WTC11 (cell line): ENCODE measurements around the gene NLGN1. TPM values are rescaled to one million over a fixed set of nuclear protein-coding genes. Genes with fewer than 3 reads are reported as not detected.

Experiments used
- ATAC-seq: fragments of 200-7000 bp; cut with Tn5 transposase; 2 replicates; pipeline ENCODE4 v1.10.0; 2021; ENCODE audit warnings: mild to moderate bottlenecking, moderate library complexity
- CTCF ChIA-PET: fragments of 300-600 bp; sonication (Branson Sonifier 250); formaldehyde crosslinking; loops from one replicate; lab custom pipeline; 2021; ENCODE audit warnings: antibody characterized with exemption; lab: Charles Lee
- POLR2A ChIA-PET: fragments of 350-600 bp; sonication (Branson Sonifier 250); formaldehyde crosslinking; loops from one replicate; lab custom pipeline; 2021; ENCODE audit warnings: antibody characterized with exemption; lab: Charles Lee
- DNase-seq: peaks from one replicate; pipeline ENCODE4 v3.0.0; 2021; ENCODE audit warnings: low spot score
- H3K27ac Mint-ChIP-seq: 2 replicates; pipeline ENCODE4 v1.8.0; 2021; ENCODE audit warnings: mixed read lengths
- H3K27me3 Mint-ChIP-seq: 2 replicates; pipeline ENCODE4 v1.8.0; 2021; ENCODE audit warnings: low read depth, mild to moderate bottlenecking, moderate library complexity, mixed read lengths
- H3K36me3 Mint-ChIP-seq: 2 replicates; pipeline ENCODE4 v1.8.0; 2021; ENCODE audit warnings: mixed read lengths
- H3K4me1 Mint-ChIP-seq: 2 replicates; pipeline ENCODE4 v1.8.0; 2022; ENCODE audit warnings: mixed read lengths
- H3K4me3 Mint-ChIP-seq: 2 replicates; pipeline ENCODE4 v1.8.0; 2021; ENCODE audit warnings: mild to moderate bottlenecking, moderate library complexity, mixed read lengths
- H3K9me3 Mint-ChIP-seq: 2 replicates; pipeline ENCODE4 v1.8.0; 2021; ENCODE audit warnings: mixed read lengths
- ATF1 ChIP-seq: sonication (generic); formaldehyde crosslinking; IDR thresholded peaks from 2 replicates; pipeline ENCODE4 v1.8.1; 2023; ENCODE audit warnings: mild to moderate bottlenecking, moderate library complexity, missing genetic modification reagents
- ATF2 ChIP-seq: sonication (generic); formaldehyde crosslinking; IDR thresholded peaks from 2 replicates; pipeline ENCODE4 v1.8.1; 2022; ENCODE audit warnings: low read depth, missing genetic modification reagents, borderline replicate concordance
- CREB1 ChIP-seq: sonication (generic); formaldehyde crosslinking; IDR thresholded peaks from 2 replicates; pipeline ENCODE4 v1.8.0; 2023; ENCODE audit warnings: mild to moderate bottlenecking, missing genetic modification reagents
- E2F1 ChIP-seq: sonication (generic); formaldehyde crosslinking; IDR thresholded peaks from 2 replicates; pipeline ENCODE4 v1.8.0; 2022; ENCODE audit warnings: mild to moderate bottlenecking, missing genetic modification reagents
- JUN ChIP-seq: sonication (generic); formaldehyde crosslinking; IDR thresholded peaks from 2 replicates; pipeline ENCODE4 v1.8.0; 2023; ENCODE audit warnings: mild to moderate bottlenecking, missing genetic modification reagents
- MAX ChIP-seq: sonication (generic); formaldehyde crosslinking; IDR thresholded peaks from 2 replicates; pipeline ENCODE4 v1.8.0; 2022; ENCODE audit warnings: mild to moderate bottlenecking, missing genetic modification reagents
- MLX ChIP-seq: sonication (generic); formaldehyde crosslinking; IDR thresholded peaks from 2 replicates; pipeline ENCODE4 v1.8.1; 2023; ENCODE audit warnings: mild to moderate bottlenecking, missing genetic modification reagents, moderate library complexity
- NFE2L1 ChIP-seq: sonication (generic); formaldehyde crosslinking; IDR thresholded peaks from 2 replicates; pipeline ENCODE4 v1.8.1; 2023; ENCODE audit warnings: missing genetic modification reagents
- PRRX2 ChIP-seq: fragments of 250-450 bp; sonication (Bioruptor Pico); IDR thresholded peaks from 2 replicates; pipeline ENCODE4 v1.8.0; 2021; ENCODE audit warnings: mild to moderate bottlenecking
- RELA ChIP-seq: sonication (generic); formaldehyde crosslinking; IDR thresholded peaks from 2 replicates; pipeline ENCODE4 v1.8.1; 2022; ENCODE audit warnings: missing genetic modification reagents, mild to moderate bottlenecking, borderline replicate concordance
- SMAD3 ChIP-seq: sonication (generic); formaldehyde crosslinking; IDR thresholded peaks from 2 replicates; pipeline ENCODE4 v1.8.0; 2022; ENCODE audit warnings: missing genetic modification reagents, mild to moderate bottlenecking, borderline replicate concordance
- ZBTB43 ChIP-seq: sonication (generic); formaldehyde crosslinking; IDR thresholded peaks from 2 replicates; pipeline ENCODE4 v1.8.1; 2023; ENCODE audit warnings: mild to moderate bottlenecking, missing genetic modification reagents
- ZNF232 ChIP-seq: sonication (generic); formaldehyde crosslinking; IDR thresholded peaks from 2 replicates; pipeline ENCODE4 v1.8.0; 2022; ENCODE audit warnings: mild to moderate bottlenecking, missing genetic modification reagents
- ZNF416 ChIP-seq: fragments of 250-450 bp; sonication (Bioruptor Pico); IDR thresholded peaks from 2 replicates; pipeline ENCODE4 v1.9.0; 2021; ENCODE audit warnings: mild to moderate bottlenecking, inconsistent platforms
- total RNA-seq: library from RNA; stranded (reverse); gene quantifications from 3 replicates; pipeline ENCODE4 v1.2.3, GENCODE V29; 2021
- TF ChIP-seq, protein P1 (sequence below): fragments of 250-450 bp; sonication (Bioruptor Pico); conservative IDR thresholded peaks from 2 replicates; pipeline ENCODE4 v1.9.0; 2021; ENCODE audit warnings: mild to moderate bottlenecking
- TF ChIP-seq, protein P2 (sequence below): fragments of 250-450 bp; sonication (Bioruptor Pico); IDR thresholded peaks from 2 replicates; pipeline ENCODE4 v1.8.0; 2021; ENCODE audit warnings: mild to moderate bottlenecking
- TF ChIP-seq, protein P3 (sequence below): sonication (generic); formaldehyde crosslinking; IDR thresholded peaks from 2 replicates; pipeline ENCODE4 v1.8.0; 2023; ENCODE audit warnings: mild to moderate bottlenecking, missing genetic modification reagents
- TF ChIP-seq, protein P4 (sequence below): sonication (generic); formaldehyde crosslinking; IDR thresholded peaks from 2 replicates; pipeline ENCODE4 v1.8.1; 2022; ENCODE audit warnings: missing genetic modification reagents, borderline replicate concordance

NLGN1 gene
- total RNA-seq, 1 experiment from 2014 or later: 12.4 TPM

DNA sequence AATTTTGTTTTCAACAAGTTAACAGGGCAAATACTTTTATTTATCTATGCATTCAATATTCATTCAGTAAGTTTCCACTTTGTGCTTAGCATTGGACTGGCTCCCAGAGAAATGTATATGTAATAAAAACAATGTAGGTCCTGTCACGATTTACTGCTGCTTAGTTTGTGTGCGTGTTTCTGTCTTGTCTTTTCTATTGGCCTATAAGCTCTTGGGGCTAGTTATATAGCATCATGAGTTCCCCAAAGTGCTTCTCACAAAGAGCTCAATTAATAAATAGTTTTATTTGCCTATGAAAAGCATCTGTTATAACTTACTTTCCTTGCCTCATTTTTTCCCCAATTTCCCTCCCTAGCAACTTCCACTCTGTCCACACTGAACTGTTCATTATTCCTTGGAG is 794.9 kb downstream of the NLGN1 start:
- ChIA-PET POLR2A (no interaction called here), CTCF (no interaction called here)
- Mint-ChIP-seq H3K9me3 (no peaks in the 10 kb centered on the region), H3K36me3 (no peaks in the 10 kb centered on the region), H3K4me1 (peaks cover 19% of the 10 kb centered on the region), H3K4me3 (no peak overlapping the region), H3K27me3 (no peaks in the 10 kb centered on the region), H3K27ac (0 out of 2 replicates have a peak overlapping the region, but pooled peaks have one; percentile 15)
- TF ChIP-seq E2F1 (CRISPR knock-in tag) (no peak), NFE2L1 (CRISPR knock-in tag) (no peak), ZNF416 (CRISPR knock-in tag) (no peak), SMAD3 (CRISPR knock-in tag) (no peak), MLX (CRISPR knock-in tag) (no peak), JUN (no peak), ZBTB43 (CRISPR knock-in tag) (no peak), ZNF232 (CRISPR knock-in tag) (no peak), ATF1 (CRISPR knock-in tag) (no peak), CREB1 (CRISPR knock-in tag) (no peak), RELA (no peak), PRRX2 (CRISPR knock-in tag) (no peak), ATF2 (CRISPR knock-in tag) (no peak), MAX (no peak)
- TF ChIP-seq, protein P1, sequence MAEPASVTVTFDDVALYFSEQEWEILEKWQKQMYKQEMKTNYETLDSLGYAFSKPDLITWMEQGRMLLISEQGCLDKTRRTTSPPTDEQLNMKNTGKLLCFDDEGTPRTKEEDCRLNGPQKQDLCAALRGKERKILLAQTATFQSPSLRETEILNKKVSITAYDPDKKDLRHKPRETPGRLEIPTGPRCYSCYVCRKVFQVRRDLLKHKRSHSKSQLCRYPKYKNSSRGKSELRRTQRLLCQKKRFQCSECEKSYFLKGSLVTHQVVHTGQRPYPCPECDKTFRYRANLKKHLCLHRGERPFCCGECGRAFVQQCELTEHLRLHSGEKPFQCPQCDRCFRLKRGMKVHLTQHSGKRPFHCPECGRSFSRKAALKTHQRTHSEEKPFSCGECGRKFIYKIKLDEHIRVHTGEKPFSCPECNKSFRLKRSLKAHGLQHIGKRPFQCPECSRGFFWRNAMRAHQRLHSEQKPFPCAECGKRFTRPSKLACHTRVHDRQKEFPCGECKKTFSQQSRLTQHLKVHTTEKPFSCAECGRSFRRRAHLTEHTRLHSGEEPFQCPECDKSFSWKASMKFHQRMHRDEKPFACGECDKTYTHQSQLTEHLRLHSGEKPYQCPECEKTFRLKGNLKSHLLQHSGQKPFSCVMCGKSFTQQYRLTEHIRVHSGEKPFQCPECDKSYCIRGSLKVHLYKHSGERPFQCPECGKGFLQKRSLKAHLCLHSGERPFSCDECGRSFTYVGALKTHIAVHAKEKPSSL: no peak
- TF ChIP-seq, protein P2, sequence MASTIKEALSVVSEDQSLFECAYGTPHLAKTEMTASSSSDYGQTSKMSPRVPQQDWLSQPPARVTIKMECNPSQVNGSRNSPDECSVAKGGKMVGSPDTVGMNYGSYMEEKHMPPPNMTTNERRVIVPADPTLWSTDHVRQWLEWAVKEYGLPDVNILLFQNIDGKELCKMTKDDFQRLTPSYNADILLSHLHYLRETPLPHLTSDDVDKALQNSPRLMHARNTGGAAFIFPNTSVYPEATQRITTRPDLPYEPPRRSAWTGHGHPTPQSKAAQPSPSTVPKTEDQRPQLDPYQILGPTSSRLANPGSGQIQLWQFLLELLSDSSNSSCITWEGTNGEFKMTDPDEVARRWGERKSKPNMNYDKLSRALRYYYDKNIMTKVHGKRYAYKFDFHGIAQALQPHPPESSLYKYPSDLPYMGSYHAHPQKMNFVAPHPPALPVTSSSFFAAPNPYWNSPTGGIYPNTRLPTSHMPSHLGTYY: no peak
- TF ChIP-seq, protein P3, sequence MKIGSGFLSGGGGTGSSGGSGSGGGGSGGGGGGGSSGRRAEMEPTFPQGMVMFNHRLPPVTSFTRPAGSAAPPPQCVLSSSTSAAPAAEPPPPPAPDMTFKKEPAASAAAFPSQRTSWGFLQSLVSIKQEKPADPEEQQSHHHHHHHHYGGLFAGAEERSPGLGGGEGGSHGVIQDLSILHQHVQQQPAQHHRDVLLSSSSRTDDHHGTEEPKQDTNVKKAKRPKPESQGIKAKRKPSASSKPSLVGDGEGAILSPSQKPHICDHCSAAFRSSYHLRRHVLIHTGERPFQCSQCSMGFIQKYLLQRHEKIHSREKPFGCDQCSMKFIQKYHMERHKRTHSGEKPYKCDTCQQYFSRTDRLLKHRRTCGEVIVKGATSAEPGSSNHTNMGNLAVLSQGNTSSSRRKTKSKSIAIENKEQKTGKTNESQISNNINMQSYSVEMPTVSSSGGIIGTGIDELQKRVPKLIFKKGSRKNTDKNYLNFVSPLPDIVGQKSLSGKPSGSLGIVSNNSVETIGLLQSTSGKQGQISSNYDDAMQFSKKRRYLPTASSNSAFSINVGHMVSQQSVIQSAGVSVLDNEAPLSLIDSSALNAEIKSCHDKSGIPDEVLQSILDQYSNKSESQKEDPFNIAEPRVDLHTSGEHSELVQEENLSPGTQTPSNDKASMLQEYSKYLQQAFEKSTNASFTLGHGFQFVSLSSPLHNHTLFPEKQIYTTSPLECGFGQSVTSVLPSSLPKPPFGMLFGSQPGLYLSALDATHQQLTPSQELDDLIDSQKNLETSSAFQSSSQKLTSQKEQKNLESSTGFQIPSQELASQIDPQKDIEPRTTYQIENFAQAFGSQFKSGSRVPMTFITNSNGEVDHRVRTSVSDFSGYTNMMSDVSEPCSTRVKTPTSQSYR: no peak
- TF ChIP-seq, protein P4, sequence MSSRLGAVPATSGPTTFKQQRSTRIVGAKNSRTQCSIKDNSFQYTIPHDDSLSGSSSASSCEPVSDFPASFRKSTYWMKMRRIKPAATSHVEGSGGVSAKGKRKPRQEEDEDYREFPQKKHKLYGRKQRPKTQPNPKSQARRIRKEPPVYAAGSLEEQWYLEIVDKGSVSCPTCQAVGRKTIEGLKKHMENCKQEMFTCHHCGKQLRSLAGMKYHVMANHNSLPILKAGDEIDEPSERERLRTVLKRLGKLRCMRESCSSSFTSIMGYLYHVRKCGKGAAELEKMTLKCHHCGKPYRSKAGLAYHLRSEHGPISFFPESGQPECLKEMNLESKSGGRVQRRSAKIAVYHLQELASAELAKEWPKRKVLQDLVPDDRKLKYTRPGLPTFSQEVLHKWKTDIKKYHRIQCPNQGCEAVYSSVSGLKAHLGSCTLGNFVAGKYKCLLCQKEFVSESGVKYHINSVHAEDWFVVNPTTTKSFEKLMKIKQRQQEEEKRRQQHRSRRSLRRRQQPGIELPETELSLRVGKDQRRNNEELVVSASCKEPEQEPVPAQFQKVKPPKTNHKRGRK (CRISPR knock-in tag): no peak
- DNase-seq (no peak), ATAC-seq (no peak)
